OCI-LY3 (cell line): ENCODE results near the gene TMEM178A.

Experiments
- H2AFZ ChIP-seq: fragments of 200-600, 300-600 bp; shearing (Covaris generic); 2 replicates; pipeline ENCODE4 v1.6.0; 2014; ENCODE audit warnings: antibody characterized with exemption, low read depth, low read length
- H3K27ac ChIP-seq: fragments of 200-600, 300-600 bp; sonication (generic); 2 replicates; pipeline ENCODE4 v1.5.1; 2014; ENCODE audit warnings: mild to moderate bottlenecking, low read length, moderate library complexity, mixed read lengths
- H3K27me3 ChIP-seq: fragments of 200-600, 300-600 bp; sonication (generic); 2 replicates; pipeline ENCODE4 v1.6.1; 2014; ENCODE audit warnings: low read depth, low read length, mixed read lengths
- H3K36me3 ChIP-seq: fragments of 200-600, 300-600 bp; sonication (generic); replicated peaks from 2 replicates; pipeline ENCODE3; 2014; ENCODE audit warnings: low read depth, low read length, mixed read lengths
- H3K4me1 ChIP-seq: fragments of 300-600, 200-600 bp; sonication (generic); 2 replicates; pipeline ENCODE4 v1.6.1; 2014; ENCODE audit warnings: low read length, mixed read lengths
- H3K4me2 ChIP-seq: fragments of 200-600, 300-600 bp; sonication (generic); 2 replicates; pipeline ENCODE4 v1.6.1; 2014; ENCODE audit warnings: low read length, mixed read lengths
- H3K4me3 ChIP-seq: fragments of 300-600, 200-600 bp; sonication (generic); 2 replicates; pipeline ENCODE4 v1.5.1; 2014; ENCODE audit warnings: antibody characterized with exemption, mild to moderate bottlenecking, low read length, moderate library complexity
- H3K79me2 ChIP-seq: fragments of 300-600, 200-600 bp; shearing (Covaris generic); 2 replicates; pipeline ENCODE4 v1.6.1; 2014; ENCODE audit warnings: mild to moderate bottlenecking, low read length, mixed read lengths
- H3K9ac ChIP-seq: fragments of 300-600, 200-600 bp; shearing (Covaris generic); 2 replicates; pipeline ENCODE4 v1.6.0; 2014; ENCODE audit warnings: mild to moderate bottlenecking, low read length, moderate library complexity
- H3K9me3 ChIP-seq: fragments of 200-600, 300-600 bp; shearing (Covaris generic); 2 replicates; pipeline ENCODE4 v1.6.1; 2014; ENCODE audit warnings: low read length, mixed read lengths; ENCODE audit not compliant: insufficient read depth
- H4K20me1 ChIP-seq: fragments of 200-600, 300-600 bp; sonication (generic); 2 replicates; pipeline ENCODE4 v1.6.1; 2016; ENCODE audit warnings: low read length, mixed read lengths; ENCODE audit not compliant: insufficient read depth
- EZH2phosphoT487 ChIP-seq: fragments of 200-600 bp; shearing (Covaris generic); IDR thresholded peaks from 2 replicates; pipeline ENCODE4 v1.6.1; 2018; ENCODE audit warnings: antibody characterized with exemption, mixed run types, low read depth
- TF ChIP-seq, protein P1 (sequence below): fragments of 200-600, 300-600 bp; sonication (generic); IDR thresholded peaks from 2 replicates; pipeline ENCODE4 v1.5.1; 2014; ENCODE audit warnings: antibody characterized with exemption, low read length, low read depth

The TMEM178A gene

DNA sequence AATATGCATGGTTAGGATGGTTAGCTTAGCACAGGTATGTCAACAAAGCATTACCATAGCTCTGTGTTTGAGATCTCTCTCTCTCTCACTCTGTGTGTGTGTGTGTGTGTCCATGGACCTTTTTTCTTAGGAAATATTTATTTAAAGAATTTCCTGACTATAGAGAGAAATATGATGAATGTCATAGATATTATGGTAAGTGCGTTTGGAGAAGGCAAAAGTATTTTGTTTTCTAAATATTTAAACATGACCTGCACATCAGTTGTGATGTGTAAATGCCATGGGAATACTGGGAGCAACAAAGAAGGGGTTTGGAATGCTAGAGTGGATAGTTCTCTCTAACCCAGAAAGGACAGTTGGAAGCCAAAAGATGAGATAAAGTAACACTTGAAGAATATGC lies 3.9 kb upstream of the TMEM178A start:
- Histone ChIP-seq H2AFZ (no peak overlapping the region), H3K9me3 (no peaks in the 10 kb centered on the region), H3K36me3 (no peaks in the 10 kb centered on the region), H3K4me3 (no peak overlapping the region), H3K27ac (no peak overlapping the region), H3K9ac (no peak overlapping the region), H4K20me1 (no peaks in the 10 kb centered on the region), H3K79me2 (no peaks in the 10 kb centered on the region), H3K4me2 (no peak overlapping the region), H3K27me3 (no peaks in the 10 kb centered on the region), H3K4me1 (no peaks in the 10 kb centered on the region)
- TF ChIP-seq EZH2phosphoT487: no peak
- TF ChIP-seq, protein P1, sequence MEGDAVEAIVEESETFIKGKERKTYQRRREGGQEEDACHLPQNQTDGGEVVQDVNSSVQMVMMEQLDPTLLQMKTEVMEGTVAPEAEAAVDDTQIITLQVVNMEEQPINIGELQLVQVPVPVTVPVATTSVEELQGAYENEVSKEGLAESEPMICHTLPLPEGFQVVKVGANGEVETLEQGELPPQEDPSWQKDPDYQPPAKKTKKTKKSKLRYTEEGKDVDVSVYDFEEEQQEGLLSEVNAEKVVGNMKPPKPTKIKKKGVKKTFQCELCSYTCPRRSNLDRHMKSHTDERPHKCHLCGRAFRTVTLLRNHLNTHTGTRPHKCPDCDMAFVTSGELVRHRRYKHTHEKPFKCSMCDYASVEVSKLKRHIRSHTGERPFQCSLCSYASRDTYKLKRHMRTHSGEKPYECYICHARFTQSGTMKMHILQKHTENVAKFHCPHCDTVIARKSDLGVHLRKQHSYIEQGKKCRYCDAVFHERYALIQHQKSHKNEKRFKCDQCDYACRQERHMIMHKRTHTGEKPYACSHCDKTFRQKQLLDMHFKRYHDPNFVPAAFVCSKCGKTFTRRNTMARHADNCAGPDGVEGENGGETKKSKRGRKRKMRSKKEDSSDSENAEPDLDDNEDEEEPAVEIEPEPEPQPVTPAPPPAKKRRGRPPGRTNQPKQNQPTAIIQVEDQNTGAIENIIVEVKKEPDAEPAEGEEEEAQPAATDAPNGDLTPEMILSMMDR: no peak

DNA sequence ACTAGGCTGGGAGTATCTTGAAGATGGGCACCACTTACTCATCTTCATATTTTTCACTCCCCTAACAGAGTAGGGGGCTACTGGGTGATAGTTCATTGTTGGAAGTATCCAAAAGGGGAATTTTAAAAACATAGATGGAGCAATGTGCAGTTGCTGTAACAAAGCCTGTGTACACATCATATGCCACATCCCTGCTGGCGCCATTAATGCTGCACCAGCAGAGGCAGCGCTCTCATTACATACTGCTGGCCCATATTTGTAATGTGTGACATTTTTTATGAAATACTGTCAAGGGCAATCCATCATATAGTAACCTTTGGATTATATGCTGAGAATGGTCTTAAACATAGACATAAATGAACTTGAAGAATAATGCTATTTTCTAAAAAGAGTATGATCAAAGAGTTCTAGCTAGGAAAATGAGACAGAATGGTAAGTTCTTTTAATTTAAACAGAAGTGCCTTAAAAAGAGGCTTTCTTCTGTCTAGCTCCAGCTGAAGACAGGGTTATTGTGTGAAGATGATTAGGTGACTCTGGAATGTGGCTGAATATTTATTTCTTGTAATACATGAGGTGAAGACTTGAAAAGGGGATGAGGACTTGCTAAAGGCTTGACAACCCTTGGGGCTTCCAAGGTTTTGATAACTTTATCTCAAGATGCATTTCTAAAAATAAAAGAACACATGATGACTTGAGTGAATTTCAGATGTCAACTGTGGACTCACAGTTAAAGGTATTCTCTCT lies 2.4 kb upstream of the TMEM178A start:
- H3K4me3 ChIP-seq: no peak overlapping the region
- no peaks in the 10 kb centered on the region for H3K9me3 ChIP-seq
- no peak overlapping the region for H3K4me2 ChIP-seq
- no peak overlapping the region for H2AFZ ChIP-seq
- H3K4me1 ChIP-seq: no peaks in the 10 kb centered on the region
- H3K79me2 ChIP-seq: no peaks in the 10 kb centered on the region
- no peak overlapping the region for H3K9ac ChIP-seq
- H3K36me3 ChIP-seq: no peaks in the 10 kb centered on the region
- no peak overlapping the region for H3K27ac ChIP-seq
- no peaks in the 10 kb centered on the region for H4K20me1 ChIP-seq
- H3K27me3 ChIP-seq: peaks cover 6% of the 10 kb centered on the region; the same call in 1 of the 2 replicates
- TF ChIP-seq, protein P1: no peak
- no peak for TF ChIP-seq EZH2phosphoT487

DNA sequence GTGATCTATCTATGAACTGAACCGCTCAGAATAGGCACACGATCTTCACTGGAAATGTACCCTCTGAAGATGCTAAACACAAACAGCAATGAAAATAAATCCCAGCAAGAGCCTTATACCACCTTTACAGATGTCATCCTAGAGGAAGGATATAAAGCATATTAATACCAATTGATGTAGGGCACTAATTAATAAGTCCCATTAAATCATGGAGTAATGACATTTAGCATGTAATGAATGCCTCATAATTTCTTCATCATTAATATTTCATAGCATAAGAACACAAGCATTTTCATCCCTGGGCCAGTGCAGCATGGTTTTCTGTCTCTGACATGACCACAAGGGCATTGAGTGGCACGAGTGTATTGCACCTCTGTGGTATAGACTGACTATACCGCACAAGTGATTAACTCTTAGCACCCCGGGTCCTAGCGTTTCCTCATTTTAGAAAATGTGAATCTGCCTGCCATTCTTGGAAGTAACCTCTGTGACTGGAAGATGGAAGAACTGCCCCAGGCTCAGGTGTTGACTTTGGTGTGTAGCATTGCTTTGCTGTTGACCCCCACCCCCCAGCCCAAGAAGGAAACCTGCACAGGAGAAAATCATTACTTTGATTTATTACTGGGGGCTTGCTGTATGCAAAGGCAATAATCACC lies 1.4 kb upstream of the TMEM178A start:
- no peaks in the 10 kb centered on the region for H3K79me2 ChIP-seq
- H3K36me3 ChIP-seq: no peaks in the 10 kb centered on the region
- no peaks in the 10 kb centered on the region for H3K9me3 ChIP-seq
- H3K27ac ChIP-seq: no peak overlapping the region
- peaks cover 11% of the 10 kb centered on the region; the same call in 1 of the 2 replicates for H3K27me3 ChIP-seq
- no peak overlapping the region for H3K4me2 ChIP-seq
- TF ChIP-seq, protein P1: no peak
- H2AFZ ChIP-seq: no peak overlapping the region
- H3K9ac ChIP-seq: no peak overlapping the region
- H3K4me1 ChIP-seq: no peaks in the 10 kb centered on the region
- no peaks in the 10 kb centered on the region for H4K20me1 ChIP-seq
- H3K4me3 ChIP-seq: no peak overlapping the region

DNA sequence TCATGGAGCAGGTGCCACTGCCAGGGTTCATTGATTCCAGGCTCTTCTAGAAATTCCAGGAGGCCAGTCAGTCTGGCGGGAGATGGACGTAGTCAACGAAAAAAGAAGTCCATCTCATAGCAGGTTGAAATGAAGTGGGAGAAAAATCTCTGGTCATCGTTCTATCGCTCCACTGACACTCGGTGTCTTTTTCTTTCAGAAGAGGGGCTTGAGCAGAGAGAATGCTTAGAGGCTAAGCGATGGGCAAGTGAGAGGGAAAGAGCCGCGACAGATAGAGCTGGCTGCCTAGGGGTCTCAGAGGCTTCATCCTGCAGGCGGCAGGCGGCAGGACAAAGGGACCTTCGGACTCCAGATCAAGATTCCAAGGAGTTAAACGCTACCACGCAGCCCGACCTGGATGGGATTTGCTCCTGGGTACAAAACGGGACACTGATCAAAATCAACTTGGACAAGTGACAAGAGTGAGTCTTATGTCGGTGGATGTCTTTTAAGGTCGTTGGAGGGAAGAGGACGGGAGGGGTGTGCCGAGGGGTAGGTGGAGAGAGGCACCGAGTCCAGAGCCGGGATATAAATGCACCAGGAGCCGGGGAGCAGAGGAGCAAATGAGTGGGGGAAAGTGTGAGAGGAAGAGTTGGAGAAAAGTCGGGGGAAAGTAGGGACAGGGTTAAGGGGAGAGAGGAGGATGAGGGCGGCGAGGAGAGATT lies 677 bp upstream of the TMEM178A start:
- Histone ChIP-seq H3K79me2 (no peaks in the 10 kb centered on the region), H2AFZ (no peak overlapping the region), H3K4me3 (no peak overlapping the region), H3K4me2 (no peak overlapping the region), H4K20me1 (no peaks in the 10 kb centered on the region), H3K9me3 (no peaks in the 10 kb centered on the region), H3K27ac (no peak overlapping the region), H3K27me3 (peaks cover 14% of the 10 kb centered on the region; the same call in 1 of the 2 replicates), H3K4me1 (no peaks in the 10 kb centered on the region), H3K9ac (no peak overlapping the region), H3K36me3 (no peaks in the 10 kb centered on the region)
- TF ChIP-seq, protein P1: no peak
- TF ChIP-seq EZH2phosphoT487: no peak
